GM12864 (cell line): ENCODE results near the gene CENPV.
"Not testable (repeated sequence)": the region's sequence is repeated elsewhere in the genome, so short reads cannot be mapped to it uniquely, and the experiment has no call there.

Source experiments
- DNase-seq: peaks from one replicate; pipeline ENCODE4 v3.0.0-alpha.2; 2011; ENCODE audit warnings: low read depth
- H3K4me3 ChIP-seq: 2 replicates; pipeline ENCODE4 v1.5.1; 2011; ENCODE audit warnings: mild to moderate bottlenecking, low read depth, low read length, control low read depth
- TF ChIP-seq, protein P1 (sequence below): IDR thresholded peaks from 2 replicates; pipeline ENCODE4 v1.5.1; 2011; ENCODE audit warnings: low read depth, mild to moderate bottlenecking, moderate library complexity, low read length, control low read depth, inconsistent platforms; ENCODE audit errors: missing control alignments

CENPV gene

DNA sequence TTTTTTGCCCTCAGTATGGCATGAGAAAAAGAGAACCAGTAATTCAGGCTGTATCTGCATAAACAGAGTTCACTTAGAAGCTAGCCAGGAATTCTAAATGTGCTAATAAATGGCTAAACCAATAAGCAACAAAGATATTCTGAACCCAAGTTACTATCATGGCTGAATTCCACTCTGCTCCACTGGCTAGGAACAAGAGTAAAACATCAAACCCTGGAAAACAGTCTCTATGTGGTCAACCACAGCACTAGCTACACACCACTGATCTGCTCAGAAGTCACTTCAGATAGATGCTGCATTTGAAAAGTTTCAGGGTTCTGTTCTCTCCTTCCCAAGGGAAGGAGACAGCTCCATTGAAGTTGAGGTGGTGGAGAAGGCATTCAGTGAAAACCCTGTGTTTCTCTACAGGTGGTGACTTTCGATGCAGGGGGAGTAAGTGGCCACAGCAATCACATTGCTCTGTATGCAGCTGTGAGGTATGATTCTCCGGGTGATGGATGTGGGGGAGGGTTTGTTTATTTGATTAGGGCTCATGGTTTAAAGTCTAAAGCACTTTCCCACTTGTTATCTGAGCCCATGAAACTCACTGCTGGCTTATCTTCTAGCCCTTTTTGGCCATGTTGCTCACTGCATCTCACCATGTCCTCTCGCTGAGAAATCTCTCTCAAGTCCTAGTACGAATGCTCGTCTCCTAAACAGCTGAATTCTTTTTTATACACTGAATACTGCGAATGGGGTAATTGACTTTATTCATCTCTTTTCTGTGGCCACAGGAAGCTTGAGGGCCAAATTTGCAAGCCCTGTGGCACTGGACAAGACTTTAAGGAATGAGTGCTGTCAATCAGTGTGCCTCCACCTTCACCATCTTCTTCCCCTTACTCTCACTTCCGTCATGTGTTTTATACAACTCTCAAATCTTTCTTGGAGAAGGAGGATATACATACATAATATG lies 39.9 kb downstream of the CENPV start:
- TF ChIP-seq, protein P1, sequence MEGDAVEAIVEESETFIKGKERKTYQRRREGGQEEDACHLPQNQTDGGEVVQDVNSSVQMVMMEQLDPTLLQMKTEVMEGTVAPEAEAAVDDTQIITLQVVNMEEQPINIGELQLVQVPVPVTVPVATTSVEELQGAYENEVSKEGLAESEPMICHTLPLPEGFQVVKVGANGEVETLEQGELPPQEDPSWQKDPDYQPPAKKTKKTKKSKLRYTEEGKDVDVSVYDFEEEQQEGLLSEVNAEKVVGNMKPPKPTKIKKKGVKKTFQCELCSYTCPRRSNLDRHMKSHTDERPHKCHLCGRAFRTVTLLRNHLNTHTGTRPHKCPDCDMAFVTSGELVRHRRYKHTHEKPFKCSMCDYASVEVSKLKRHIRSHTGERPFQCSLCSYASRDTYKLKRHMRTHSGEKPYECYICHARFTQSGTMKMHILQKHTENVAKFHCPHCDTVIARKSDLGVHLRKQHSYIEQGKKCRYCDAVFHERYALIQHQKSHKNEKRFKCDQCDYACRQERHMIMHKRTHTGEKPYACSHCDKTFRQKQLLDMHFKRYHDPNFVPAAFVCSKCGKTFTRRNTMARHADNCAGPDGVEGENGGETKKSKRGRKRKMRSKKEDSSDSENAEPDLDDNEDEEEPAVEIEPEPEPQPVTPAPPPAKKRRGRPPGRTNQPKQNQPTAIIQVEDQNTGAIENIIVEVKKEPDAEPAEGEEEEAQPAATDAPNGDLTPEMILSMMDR = no peak
- DNase-seq = no peak

GRCh38 chr17:16312061-16312460 lies 41.2 kb downstream of the CENPV start:
- not testable (repeated sequence) for H3K4me3 ChIP-seq, DNase-seq

More for the DNA sequence above, 39.9 kb downstream of the CENPV start:
- no peak overlapping the region for H3K4me3 ChIP-seq

- no peak overlapping the region for H3K4me3 ChIP-seq
- TF ChIP-seq, protein P1 = no peak
- no peak for DNase-seq
Measured at GRCh38 chr17:16306211-16306610, 47.1 kb downstream of the CENPV start.

DNA sequence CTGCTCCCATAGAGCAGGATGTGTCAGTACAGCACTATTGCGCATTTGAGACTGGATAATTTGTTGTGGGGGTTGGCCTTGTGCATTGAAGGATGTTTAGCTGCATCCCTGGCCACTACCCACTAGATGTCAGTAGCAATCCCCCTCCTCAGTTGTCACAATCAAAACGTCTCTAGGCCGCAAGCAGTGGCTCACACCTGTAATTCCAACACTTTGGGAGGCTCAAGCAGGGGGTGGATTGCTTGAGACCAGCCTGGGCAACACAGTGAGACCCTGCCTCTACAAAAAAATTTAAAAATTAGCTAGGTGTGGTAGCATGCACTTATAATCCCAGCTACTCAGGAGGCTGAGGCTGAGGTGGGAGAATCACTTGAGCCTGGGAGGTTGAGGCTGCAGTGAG lies 48.4 kb downstream of the CENPV start:
- DNase-seq = no peak
- H3K4me3 ChIP-seq = no peak overlapping the region
- TF ChIP-seq, protein P1 = peak; percentile 61

DNA sequence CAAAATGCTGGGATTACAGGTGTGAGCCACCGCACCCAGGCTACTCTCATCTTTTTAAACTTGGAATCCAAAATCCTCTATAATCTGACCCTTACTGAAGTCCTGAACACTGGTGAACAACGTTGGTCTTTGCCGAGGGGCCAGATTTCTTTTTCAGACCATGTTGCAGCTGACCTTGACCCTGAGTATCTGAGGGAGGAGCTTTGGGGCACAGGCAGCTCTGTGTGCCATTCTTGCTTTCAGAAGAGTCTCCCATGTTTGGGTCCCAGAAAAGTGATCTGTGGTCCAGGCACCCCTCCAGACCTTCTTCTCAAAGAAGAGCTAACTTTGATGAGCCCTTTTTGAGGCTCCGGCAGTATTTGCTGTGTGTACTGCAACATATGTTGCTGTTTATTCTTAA lies 50.4 kb downstream of the CENPV start:
- TF ChIP-seq, protein P1 = no peak
- DNase-seq = no peak
- no peak overlapping the region for H3K4me3 ChIP-seq

DNA sequence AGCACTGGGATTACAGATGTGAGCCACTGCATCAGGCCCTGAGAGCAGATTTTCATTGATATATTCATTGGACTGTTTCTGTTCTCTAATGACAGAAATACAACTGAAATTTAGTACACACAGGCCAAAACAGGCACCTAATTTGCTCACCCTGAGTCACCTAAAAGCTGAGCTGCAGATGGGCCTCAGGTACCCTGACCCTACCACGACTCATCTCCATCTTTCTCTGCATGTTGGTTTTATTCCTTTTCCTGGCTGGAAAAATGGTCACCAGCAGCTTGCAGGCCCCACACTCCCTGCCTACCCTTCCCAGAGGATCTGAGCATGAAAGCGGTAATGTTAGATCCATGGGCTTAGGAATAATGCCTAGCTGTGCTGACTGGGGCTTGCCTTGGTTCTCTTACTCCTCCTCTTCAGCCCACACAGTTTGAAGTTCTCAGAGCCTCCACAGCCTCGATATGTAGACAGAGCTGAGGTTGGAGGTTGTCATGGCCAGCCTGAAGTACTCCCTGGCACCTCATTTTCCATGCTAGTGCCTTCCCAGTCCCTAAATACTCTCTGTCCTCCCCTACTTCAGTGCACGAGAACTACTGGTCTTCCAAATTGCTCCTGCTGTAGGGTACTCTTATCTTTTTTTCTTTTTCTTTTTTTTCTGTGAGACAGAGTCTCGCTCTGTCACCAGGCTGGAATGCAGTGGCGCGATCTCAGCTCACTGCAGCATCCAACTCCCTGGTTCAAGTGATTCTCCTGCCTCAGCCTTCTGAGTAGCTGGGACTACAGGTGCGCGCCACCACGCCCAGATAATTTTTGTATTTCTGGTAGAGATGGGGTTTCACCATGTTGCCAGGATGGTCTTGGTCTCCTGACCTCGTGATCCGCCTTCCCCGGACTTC lies 51.1 kb downstream of the CENPV start:
- DNase-seq = no peak
- TF ChIP-seq, protein P1 = no peak
- H3K4me3 ChIP-seq = no peak overlapping the region

- H3K4me3 ChIP-seq = no peak overlapping the region
- DNase-seq = no peak
- TF ChIP-seq, protein P1 = no peak
Measured at GRCh38 chr17:16300554-16300953, 52.7 kb downstream of the CENPV start.
